Skin epidermis (tissue), 12 donors: Measurements from ENCODE around the gene DLGAP1.

ENCODE experiments used
- H3K27ac ChIP-seq, 21 experiments: fragments of 200-600 bp; sonication (generic) in 11 of 21; one replicate each; pipeline ENCODE4 v1.5.0; 2020; ENCODE audit warnings: mild to moderate bottlenecking in 3 of 21, inconsistent platforms in 2 of 21, moderate library complexity in 2 of 21
- H3K4me3 ChIP-seq, 7 experiments: fragments of 200-600 bp; sonication (generic) in 2 of 7; one replicate each; pipeline ENCODE4 v1.5.0; 2020; ENCODE audit warnings: inconsistent platforms in 2 of 7, mild to moderate bottlenecking in 2 of 7, moderate library complexity in 1 of 7

The DLGAP1 gene

DNA sequence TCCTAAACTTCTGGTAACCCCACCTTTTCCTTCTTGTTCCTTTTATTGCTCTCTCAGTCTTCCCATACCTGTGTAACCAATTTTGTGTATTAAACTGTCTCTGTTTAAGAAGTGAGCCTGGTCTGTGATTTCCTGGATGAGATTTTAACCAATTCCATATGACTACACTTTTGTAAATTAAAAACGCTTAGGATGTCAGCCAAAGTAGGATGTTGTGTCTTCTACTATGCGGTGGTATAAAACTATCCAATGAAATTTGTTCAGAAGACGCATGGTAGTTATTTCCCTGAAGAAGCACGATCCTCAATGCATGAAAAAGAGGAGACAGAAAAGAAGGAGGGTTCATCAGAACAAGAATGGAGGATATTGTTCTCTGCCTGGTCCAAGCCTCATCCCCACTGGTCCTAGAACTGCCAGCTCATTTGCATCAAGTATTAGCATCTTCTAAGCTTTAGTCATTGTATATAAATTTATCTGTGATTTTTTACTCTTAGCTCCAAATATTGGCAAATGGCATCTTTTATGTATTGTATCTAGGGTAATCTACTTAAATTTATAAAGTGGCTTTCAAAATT, 877.7 kb downstream of the DLGAP1 start:
- no peak overlapping the region for H3K4me3 ChIP-seq
- H3K27ac ChIP-seq: no peak overlapping the region

DNA sequence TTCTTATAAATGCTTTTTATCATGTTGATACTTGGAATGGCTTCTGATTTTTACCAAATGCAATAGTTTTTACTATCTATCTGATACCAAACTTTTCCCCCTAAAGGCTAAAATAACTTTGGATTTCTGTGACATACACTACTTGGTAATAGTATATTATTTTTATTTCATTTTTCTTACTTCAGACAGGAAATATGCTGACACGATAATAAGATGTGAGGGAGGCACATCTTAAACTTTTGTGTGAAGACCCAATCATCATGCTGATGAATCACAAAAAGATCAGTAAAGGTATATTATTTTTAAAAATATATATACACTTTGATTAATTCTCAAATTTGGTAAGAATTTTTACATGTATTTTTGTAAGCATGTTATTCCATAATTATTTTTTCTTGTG, 882.3 kb downstream of the DLGAP1 start:
- Histone ChIP-seq H3K27ac (no peak overlapping the region), H3K4me3 (no peak overlapping the region)

DNA sequence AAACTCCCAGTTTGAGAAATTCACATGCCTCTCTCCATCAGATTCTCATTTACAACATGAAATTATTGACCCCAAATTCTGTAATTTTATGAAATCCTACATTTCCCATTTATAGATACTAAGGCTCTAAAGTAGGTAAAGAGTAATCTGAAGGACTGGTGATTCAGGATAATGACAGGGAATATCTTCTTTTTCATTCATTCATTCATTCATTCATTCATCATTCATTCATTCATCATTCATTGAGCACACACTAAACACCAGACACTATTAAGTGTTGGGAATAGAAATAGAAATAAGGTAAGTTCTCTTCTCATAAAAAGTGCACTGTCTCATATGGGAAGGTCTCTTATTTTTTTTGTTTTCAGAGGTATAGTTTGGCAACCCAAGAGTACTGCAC, 888.3 kb downstream of the DLGAP1 start:
- H3K27ac ChIP-seq: no peak overlapping the region
- H3K4me3 ChIP-seq: no peak overlapping the region

DNA sequence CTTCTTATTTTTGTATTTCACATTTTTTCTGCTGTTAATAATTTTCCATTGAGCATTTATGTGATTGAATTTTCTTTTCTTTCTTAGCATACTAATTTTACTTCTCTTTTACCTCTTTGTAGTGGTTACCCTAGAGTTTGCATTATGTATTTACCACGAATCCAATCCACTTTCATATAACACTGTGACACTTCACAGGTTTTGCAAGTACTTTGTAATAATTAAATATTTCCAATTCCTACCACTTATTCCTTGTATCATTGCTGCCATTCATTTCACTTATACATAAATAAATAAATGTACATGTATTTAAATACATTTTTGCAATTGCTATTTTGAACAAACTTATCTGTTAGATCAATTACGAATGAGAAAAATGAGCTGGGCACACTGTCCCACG, 894.4 kb downstream of the DLGAP1 start:
- H3K27ac ChIP-seq: no peak overlapping the region

GRCh38 chr18:3554811-3555427, 900.2 kb downstream of the DLGAP1 start:
- H3K27ac ChIP-seq: no peak overlapping the region
- no peak overlapping the region for H3K4me3 ChIP-seq

More for the DNA sequence above, 894.4 kb downstream of the DLGAP1 start:
- H3K4me3 ChIP-seq: no peak overlapping the region

GRCh38 chr18:3554091-3554601, 901.0 kb downstream of the DLGAP1 start:
- Histone ChIP-seq H3K4me3 (no peak overlapping the region), H3K27ac (no peak overlapping the region)

DNA sequence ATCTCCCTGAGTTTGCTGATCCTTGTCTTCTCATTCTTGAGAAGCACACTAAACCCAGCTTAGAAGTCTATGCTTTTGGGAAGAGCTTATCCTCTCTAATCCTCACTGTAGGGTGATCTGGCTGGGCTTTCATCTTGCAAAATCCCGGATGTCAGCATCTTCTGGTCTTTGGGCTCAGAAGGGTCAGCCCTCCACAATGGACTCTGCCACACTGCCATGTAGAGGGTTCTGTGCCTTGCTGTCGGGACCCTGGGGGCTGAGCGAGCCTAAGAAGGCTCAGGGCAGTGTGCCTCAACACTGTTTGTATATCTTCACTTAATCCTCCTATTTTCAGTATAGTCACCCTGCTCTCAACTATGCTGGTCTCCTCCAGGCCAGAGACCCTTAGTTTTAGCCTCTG, 902.8 kb downstream of the DLGAP1 start:
- H3K4me3 ChIP-seq: no peak overlapping the region
- H3K27ac ChIP-seq: no peak overlapping the region

DNA sequence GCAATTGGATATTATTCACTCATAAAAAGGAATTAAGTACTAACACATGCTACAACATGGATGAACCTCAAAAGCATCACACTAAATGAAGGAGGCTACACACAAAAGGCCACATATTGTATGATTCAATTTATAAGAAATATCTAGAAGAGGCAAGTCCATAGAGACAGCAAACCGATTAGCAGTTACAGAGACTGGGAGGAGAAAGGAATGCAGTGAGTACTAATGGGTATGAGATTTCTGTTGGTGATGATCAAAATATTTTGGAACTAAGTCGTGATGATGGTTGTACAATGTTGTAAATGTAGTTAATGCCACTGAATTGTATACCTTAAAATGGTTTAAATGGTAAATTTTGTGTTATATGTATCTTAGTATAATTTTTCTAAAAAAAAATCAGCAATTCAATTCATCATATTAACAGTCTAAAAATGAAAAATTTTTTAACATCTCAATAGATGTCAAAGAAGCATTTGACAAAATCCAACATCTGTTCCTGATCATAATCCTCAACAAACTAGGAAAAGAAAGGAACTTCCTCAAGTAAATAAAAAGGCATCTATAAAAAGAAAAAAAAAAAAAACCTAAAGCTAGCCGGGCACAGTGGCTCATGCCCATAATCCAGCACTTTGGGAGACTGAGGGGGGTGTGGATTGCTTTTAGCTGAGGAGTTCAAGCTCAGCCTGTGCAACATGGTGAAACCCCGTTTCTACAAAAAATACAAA, 907.1 kb downstream of the DLGAP1 start:
- Histone ChIP-seq H3K27ac (no peak overlapping the region), H3K4me3 (no peak overlapping the region)

- no peak overlapping the region for H3K4me3 ChIP-seq
- H3K27ac ChIP-seq: no peak overlapping the region
These were observed 909.0 kb downstream of the DLGAP1 start for GRCh38 chr18:3546106-3546505.

GRCh38 chr18:3544537-3544936, 910.6 kb downstream of the DLGAP1 start:
- Histone ChIP-seq H3K4me3 (no peak overlapping the region), H3K27ac (no peak overlapping the region)

- peak overlapping the region in 2 of 21 experiments; percentile 13 to 30 for H3K27ac ChIP-seq
These were observed 913.3 kb downstream of the DLGAP1 start for GRCh38 chr18:3541549-3542386.

DNA sequence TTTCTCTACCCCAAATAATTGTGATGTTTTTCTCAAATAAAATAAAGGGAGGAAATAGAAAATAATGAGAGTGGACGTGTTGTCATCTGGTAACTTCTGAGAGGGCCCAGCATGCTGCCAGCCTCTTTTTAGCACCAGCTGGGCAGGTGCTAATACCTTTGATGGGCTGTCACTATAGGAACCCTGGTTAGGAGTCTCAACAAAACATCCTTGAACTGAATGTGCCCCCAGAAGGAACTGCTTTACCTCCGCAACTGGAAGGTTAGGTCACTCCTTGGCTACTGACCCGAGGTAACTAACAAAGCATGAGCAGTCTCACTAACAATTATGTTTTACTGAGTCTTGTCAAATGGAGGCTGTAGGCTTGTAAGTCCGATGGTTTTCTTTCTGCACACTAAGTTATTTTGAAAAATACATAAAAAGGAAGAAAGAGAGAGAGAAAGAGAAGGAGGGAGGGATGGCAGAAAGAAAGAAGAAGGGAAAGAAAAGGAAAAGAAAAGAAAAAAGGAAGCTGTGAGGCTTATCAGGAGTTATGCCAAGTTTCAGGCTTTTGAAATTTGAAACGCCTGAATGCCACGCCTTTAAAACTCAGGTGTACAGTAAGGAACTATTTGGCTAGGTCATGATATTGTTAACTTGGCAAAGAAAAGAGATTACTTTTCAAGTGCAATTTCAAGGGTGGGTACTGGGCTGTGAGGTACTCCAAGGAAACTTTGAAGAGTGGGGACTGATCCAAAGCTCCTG, 914.1 kb downstream of the DLGAP1 start:
- Histone ChIP-seq H3K4me3 (no peak overlapping the region), H3K27ac (peak overlapping the region in 2 of 21 experiments; percentile 30 to 44)

More at GRCh38 chr18:3541549-3542386, 913.3 kb downstream of the DLGAP1 start:
- H3K4me3 ChIP-seq: no peak overlapping the region

DNA sequence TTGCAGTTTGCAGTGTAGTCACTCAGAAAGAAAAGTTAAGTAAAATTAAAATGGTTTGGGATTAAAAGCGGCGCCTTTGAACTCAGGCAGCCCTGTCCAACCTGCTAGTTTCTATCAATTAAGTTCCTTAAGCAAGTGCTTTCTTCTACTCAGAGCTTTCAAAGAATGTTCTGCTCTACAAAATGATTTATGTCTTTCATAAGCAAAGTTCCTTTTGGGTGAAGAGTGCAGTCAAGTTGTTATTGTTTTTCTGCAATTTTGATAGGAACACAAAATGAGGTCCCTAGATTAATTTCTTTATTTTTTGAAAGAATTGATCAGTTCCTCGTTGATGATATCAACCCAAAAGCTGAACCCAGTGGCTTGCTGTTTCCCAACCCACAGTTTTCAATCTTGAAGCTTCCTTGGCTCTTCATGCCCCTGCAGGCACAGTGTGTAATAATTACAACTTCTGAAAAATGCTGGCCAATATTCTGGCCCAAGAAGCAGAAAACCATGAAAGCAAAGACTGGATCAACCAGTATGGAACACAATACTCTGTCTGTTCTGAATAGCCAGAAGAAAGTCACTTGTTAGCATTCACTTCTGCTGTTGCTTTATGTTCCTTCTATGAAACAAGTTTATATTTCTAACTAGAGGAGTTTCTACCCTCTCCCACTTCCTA, 916.0 kb downstream of the DLGAP1 start:
- Histone ChIP-seq H3K27ac (peak overlapping the region in 6 of 21 experiments; percentile 7 to 31 (median 20)), H3K4me3 (no peak overlapping the region)

DNA sequence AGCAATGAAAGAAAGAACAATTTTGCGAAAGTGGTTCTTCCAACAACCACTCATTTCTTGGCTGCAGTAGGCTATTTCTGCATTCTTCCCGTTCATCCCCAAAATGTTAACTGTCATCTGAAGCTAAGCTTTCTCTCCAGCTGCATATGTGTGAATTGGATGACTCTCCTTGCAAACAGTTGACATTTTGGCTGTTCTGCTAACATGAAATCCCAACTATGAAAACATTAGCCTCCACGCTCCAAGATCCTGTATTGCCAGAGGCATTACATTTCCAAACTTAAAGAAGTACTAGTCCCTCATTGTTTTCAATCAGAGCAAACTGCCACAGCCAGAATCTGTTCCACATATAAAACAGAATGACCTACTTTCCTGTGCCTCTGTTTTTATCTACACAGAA, 916.7 kb downstream of the DLGAP1 start:
- Histone ChIP-seq H3K27ac (peak overlapping the region in 1 of 21 experiments; percentile 31), H3K4me3 (no peak overlapping the region)

DNA sequence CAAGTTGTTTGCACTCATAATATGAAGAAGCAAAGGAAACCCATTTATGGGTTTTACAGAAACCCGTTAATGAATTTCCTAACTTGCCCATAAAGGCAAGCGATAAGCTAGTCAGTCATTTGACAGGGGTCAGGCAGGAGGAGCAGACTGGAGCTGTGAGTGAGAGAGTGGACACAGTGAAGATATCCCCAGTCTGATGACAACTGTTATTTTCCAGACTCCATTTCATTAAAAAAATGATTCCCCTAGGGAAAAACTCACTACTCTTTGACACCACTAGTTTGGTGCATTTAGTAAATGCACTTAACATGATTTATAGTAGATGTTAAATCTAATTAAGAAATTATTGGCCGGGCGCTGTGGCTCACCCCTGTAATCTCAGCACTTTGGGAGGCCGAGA, 924.3 kb downstream of the DLGAP1 start:
- H3K27ac ChIP-seq: no peak overlapping the region
- no peak overlapping the region for H3K4me3 ChIP-seq

DNA sequence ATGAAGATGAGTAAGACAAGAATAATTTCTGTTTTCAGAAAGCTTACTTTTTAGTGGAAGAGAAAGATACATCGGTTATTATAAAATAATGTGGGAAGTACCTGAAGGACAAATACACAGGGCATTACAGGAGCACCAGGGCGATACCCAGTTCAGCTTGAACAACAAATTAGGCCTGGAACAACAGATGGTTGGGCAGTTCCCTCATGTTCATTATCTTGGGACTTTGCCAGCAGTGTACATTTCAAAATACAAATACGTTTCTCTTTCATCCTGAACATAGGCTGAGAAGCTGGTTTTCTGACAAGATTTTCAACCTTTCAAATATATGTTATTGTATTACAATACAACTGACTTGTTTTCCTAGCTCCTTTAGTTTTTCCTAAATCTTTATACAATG, 925.5 kb downstream of the DLGAP1 start:
- Histone ChIP-seq H3K4me3 (no peak overlapping the region), H3K27ac (no peak overlapping the region)

DNA sequence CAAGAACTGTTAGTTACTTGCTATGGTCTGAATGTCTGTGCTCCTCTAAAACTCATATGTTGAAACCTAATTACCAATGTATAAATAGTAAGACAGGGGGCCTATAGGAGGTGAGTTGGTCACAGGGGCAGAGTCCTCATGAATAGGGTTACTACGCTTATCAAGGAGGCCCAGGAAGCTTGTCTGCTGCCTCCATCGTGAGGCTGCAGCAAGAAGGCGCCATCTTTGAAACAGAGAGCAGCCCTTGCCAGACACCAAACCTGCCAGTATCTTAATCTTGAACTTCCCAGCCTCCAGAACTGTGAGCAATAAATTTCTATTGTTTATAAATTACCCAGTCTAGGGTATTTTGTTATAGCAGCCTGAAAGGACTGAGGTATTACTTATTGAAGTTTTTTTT, 926.0 kb downstream of the DLGAP1 start:
- no peak overlapping the region for H3K27ac ChIP-seq

DNA sequence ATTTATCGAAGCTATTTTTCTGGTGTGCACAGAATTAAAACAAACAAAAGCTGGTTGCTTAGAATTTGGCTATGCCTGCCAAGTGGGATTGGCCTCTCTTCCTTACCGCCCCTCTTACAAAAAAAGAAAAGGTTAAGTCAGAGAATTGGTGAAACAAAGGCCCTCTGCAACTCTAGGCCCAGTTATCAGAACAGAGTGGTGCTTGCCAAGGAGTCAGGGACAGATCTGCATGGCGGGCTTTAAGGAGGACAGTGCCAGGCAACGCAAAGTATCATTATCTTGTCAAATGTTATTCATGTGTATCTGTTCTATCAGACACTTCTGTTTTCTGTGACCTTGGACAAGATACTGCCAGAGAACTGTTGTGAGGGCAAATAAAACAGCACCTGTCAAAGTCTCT, 926.9 kb downstream of the DLGAP1 start:
- no peak overlapping the region for H3K27ac ChIP-seq
- H3K4me3 ChIP-seq: no peak overlapping the region

More for the DNA sequence above, 926.0 kb downstream of the DLGAP1 start:
- no peak overlapping the region for H3K4me3 ChIP-seq
